H9 (cell line): ENCODE results near the gene SYCN. TPM values are rescaled to one million over a fixed set of nuclear protein-coding genes. Genes with fewer than 3 reads are reported as not detected.
A peak's percentile ranks its signal among the peaks of the same experiment; 100 is the strongest.

Source experiments
- DNase-seq: peaks from one replicate; pipeline ENCODE4 v3.0.0-alpha.2; 2017
- H2AFZ ChIP-seq: one replicate; pipeline ENCODE4 v1.6.1; 2013; ENCODE audit warnings: mild to moderate bottlenecking, low read length, control low read depth, moderate library complexity
- H2AK5ac ChIP-seq: 2 replicates; pipeline ENCODE4 v1.6.1; 2013; ENCODE audit warnings: low read length, control low read depth, mixed read lengths; ENCODE audit not compliant: insufficient read length
- H2BK120ac ChIP-seq: one replicate; pipeline ENCODE4 v1.6.1; 2013; ENCODE audit warnings: low read depth, mild to moderate bottlenecking, low read length, control low read depth, inconsistent platforms; ENCODE audit not compliant: poor library complexity, severe bottlenecking
- H2BK12ac ChIP-seq: 2 replicates; pipeline ENCODE4 v1.6.1; 2013; ENCODE audit warnings: low read length, control low read depth, mixed read lengths, low read depth; ENCODE audit not compliant: insufficient read length
- H2BK15ac ChIP-seq: 2 replicates; pipeline ENCODE4 v1.6.1; 2013; ENCODE audit warnings: low read depth, low read length, control low read depth
- H2BK20ac ChIP-seq: one replicate; pipeline ENCODE4 v1.6.1; 2013; ENCODE audit warnings: low read depth, mild to moderate bottlenecking, low read length, control low read depth, inconsistent platforms; ENCODE audit not compliant: poor library complexity, severe bottlenecking
- H2BK5ac ChIP-seq: 2 replicates; pipeline ENCODE4 v1.6.1; 2013; ENCODE audit warnings: low read length, control low read depth, mixed read lengths; ENCODE audit not compliant: insufficient read length
- H3K14ac ChIP-seq: 2 replicates; pipeline ENCODE4 v1.6.1; 2013; ENCODE audit warnings: low read length, control low read depth; ENCODE audit not compliant: insufficient read depth
- H3K18ac ChIP-seq: 2 replicates; pipeline ENCODE4 v1.6.1; 2013; ENCODE audit warnings: low read depth, mild to moderate bottlenecking, mixed read lengths, low read length, control low read depth; ENCODE audit not compliant: insufficient read length
- H3K23ac ChIP-seq: 2 replicates; pipeline ENCODE4 v1.6.1; 2013; ENCODE audit warnings: low read length, control low read depth, mixed read lengths, low read depth; ENCODE audit not compliant: insufficient read length
- H3K23me2 ChIP-seq: 2 replicates; pipeline ENCODE4 v1.6.1; 2013; ENCODE audit warnings: low read depth, mild to moderate bottlenecking, mixed read lengths, low read length, control low read depth; ENCODE audit not compliant: insufficient read length, poor library complexity, severe bottlenecking
- H3K27ac ChIP-seq: 2 replicates; pipeline ENCODE4 v1.5.1; 2013; ENCODE audit warnings: low read length, control low read depth, mixed read lengths, low read depth; ENCODE audit not compliant: insufficient read length
- H3K27me3 ChIP-seq: 2 replicates; pipeline ENCODE4 v1.6.1; 2013; ENCODE audit warnings: low read length, control low read depth, inconsistent platforms; ENCODE audit not compliant: insufficient read depth
- H3K4ac ChIP-seq: 2 replicates; pipeline ENCODE4 v1.6.1; 2013; ENCODE audit warnings: low read depth, mild to moderate bottlenecking, control low read depth, inconsistent platforms, low read length, moderate library complexity
- H3K4me1 ChIP-seq: 2 replicates; pipeline ENCODE4 v1.6.1; 2013; ENCODE audit warnings: low read length, control low read depth, inconsistent platforms; ENCODE audit not compliant: insufficient read depth
- H3K4me2 ChIP-seq: 2 replicates; pipeline ENCODE4 v1.6.1; 2013; ENCODE audit warnings: low read length, control low read depth, mixed read lengths; ENCODE audit not compliant: insufficient read length, insufficient read depth
- H3K56ac ChIP-seq: 2 replicates; pipeline ENCODE4 v1.6.1; 2013; ENCODE audit warnings: low read depth, mild to moderate bottlenecking, mixed read lengths, low read length, control low read depth; ENCODE audit not compliant: insufficient read length
- H3K79me1 ChIP-seq: 2 replicates; pipeline ENCODE4 v1.6.1; 2013; ENCODE audit warnings: low read depth, mild to moderate bottlenecking, moderate library complexity, low read length, control low read depth, inconsistent platforms; ENCODE audit not compliant: insufficient read depth, poor library complexity, severe bottlenecking
- H3K79me2 ChIP-seq: 2 replicates; pipeline ENCODE4 v1.6.1; 2013; ENCODE audit warnings: low read length, control low read depth, inconsistent platforms; ENCODE audit not compliant: insufficient read depth
- H3K9ac ChIP-seq: 2 replicates; pipeline ENCODE4 v1.6.1; 2013; ENCODE audit warnings: low read length, control low read depth, mixed read lengths; ENCODE audit not compliant: insufficient read length; ENCODE audit errors: extremely low read depth
- H3K9me3 ChIP-seq: one replicate; pipeline ENCODE4 v1.6.1; 2013; ENCODE audit warnings: low read depth, low read length, inconsistent platforms; ENCODE audit not compliant: control insufficient read depth
- H3T11ph ChIP-seq: one replicate; pipeline ENCODE4 v1.6.1; 2013; ENCODE audit warnings: mild to moderate bottlenecking, low read length, control low read depth, inconsistent platforms
- H4K20me1 ChIP-seq: one replicate; pipeline ENCODE4 v1.6.1; 2013; ENCODE audit not compliant: control insufficient read depth, insufficient read length, insufficient read depth
- H4K5ac ChIP-seq: 2 replicates; pipeline ENCODE4 v1.6.1; 2013; ENCODE audit warnings: low read depth, mild to moderate bottlenecking, mixed read lengths, low read length, control low read depth; ENCODE audit not compliant: insufficient read length
- H4K8ac ChIP-seq: replicated peaks from 2 replicates; pipeline ENCODE4 v1.6.1; 2013; ENCODE audit warnings: low read length, control low read depth, mixed read lengths, low read depth; ENCODE audit not compliant: insufficient read length
- H4K91ac ChIP-seq: 2 replicates; pipeline ENCODE4 v1.6.1; 2013; ENCODE audit warnings: low read depth, mild to moderate bottlenecking, moderate library complexity, mixed read lengths, low read length, control low read depth; ENCODE audit not compliant: insufficient read length
- H3K27ac Mint-ChIP-seq, 3 experiments: 2 replicates in 2 of 3; 3 replicates in 1 of 3; pipeline ENCODE4 v1.8.0; 2020 to 2021; ENCODE audit warnings: mixed read lengths in 3 of 3, mild to moderate bottlenecking in 1 of 3, moderate library complexity in 1 of 3
- H3K27me3 Mint-ChIP-seq: 2 replicates; pipeline ENCODE4 v1.8.0; 2021; ENCODE audit warnings: low read depth, mild to moderate bottlenecking, moderate library complexity, mixed read lengths
- H3K36me3 Mint-ChIP-seq, 3 experiments: 2 replicates in 2 of 3; 3 replicates in 1 of 3; pipeline ENCODE4 v1.8.0; 2020 to 2021; ENCODE audit warnings: low read depth in 3 of 3, mixed read lengths in 3 of 3; ENCODE audit not compliant: insufficient read depth in 1 of 3
- H3K4me1 Mint-ChIP-seq, 2 experiments: 2 replicates each; pipeline ENCODE4 v1.8.0; 2020; ENCODE audit warnings: mixed read lengths in 2 of 2
- H3K4me3 Mint-ChIP-seq, 2 experiments: 2 replicates in 1 of 2; 3 replicates in 1 of 2; pipeline ENCODE4 v1.8.0; 2020 to 2021; ENCODE audit warnings: mild to moderate bottlenecking in 2 of 2, mixed read lengths in 2 of 2, moderate library complexity in 1 of 2
- H3K9me3 Mint-ChIP-seq, 2 experiments: 2 replicates in 1 of 2; 3 replicates in 1 of 2; pipeline ENCODE4 v1.8.0; 2020; ENCODE audit warnings: mild to moderate bottlenecking in 2 of 2, mixed read lengths in 2 of 2, moderate library complexity in 1 of 2
- WGBS: extraction: QIAGEN DNeasy Blood & Tissue Kit; methylation state at CpG from one replicate; pipeline ENCODE4 v1.1.7; 2013; ENCODE audit warnings: missing lambda C conversion rate, low lambda C conversion rate, mixed read lengths; ENCODE audit not compliant: insufficient read length; ENCODE audit errors: extremely low coverage; 5-methylcytosine and 5-hydroxymethylcytosine counted together
- total RNA-seq: library from RNA; stranded (reverse); gene quantifications from 2 replicates; pipeline ENCODE4 v1.2.1, GENCODE V29; 2021
- TF ChIP-seq, protein P1 (sequence below): fragments of 200-600 bp; sonication (generic); conservative IDR thresholded peaks from 3 replicates; pipeline ENCODE4 v1.8.0; 2021; ENCODE audit warnings: antibody characterized with exemption, mild to moderate bottlenecking

SYCN gene
- total RNA-seq, 1 experiment from 2014 or later, result not detected

DNA sequence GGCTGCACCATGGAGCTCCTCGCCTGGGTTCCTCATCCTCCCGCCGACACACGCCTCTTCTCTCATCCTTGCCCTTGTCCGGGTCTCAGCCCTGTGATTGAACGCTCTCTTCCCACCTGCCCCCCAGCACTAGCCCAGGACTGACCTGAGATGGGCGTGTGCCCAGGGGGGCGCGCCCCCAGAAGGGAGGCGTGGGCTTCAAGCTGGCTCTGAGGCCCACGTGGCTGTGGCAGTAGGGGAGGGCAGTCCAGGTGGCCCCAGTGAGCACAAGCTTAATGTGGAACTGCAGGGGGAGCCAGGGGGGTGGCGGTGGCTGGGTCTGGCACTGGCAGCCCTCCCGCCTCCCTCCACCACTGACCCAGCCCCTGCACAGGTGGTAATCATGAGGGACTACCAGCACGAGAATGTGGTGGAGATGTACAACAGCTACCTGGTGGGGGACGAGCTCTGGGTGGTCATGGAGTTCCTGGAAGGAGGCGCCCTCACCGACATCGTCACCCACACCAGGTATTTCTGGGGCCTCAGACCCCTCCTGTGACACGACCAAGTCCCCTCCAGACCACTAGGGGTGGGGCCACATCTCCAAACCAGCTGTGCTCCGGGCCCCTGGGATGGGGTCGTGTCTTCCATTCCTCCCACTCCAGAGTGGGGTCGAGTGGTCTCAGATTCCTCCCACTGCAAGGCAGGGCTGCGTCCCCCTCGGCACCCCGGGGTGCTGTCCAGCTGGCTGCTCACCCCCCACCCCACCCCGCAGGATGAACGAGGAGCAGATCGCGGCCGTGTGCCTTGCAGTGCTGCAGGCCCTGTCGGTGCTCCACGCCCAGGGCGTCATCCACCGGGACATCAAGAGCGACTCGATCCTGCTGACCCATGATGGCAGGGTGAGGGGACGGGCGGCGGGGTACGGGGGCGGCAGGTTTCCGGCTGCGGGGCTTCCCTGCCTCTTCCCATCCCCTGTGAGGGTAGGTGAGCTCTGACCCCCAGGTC is 29.2 kb downstream of the SYCN start:
- no peaks in the 10 kb centered on the region for H3K27me3 ChIP-seq
- no CpG with 5 or more reads among the region's 43 CpGs for WGBS
- H4K8ac ChIP-seq, result no peak overlapping the region
- no peak overlapping the region for H3K56ac ChIP-seq
- Mint-ChIP-seq H3K27ac (peak overlapping the region in 1 of 3 experiments; percentile 65; a peak in 2 of 7 replicates), H3K36me3 (peaks cover 2 to 39% (median 31%) of the 10 kb centered on the region in 3 experiments; a peak in 6 of 7 replicates), H3K4me1 (no peaks in the 10 kb centered on the region), H3K4me3 (no peak overlapping the region), H3K9me3 (no peaks in the 10 kb centered on the region), H3K27me3 (no peaks in the 10 kb centered on the region)
- H3K27ac ChIP-seq, result no peak overlapping the region
- no peak overlapping the region for H3K14ac ChIP-seq
- H2BK5ac ChIP-seq, result no peak overlapping the region
- no peak overlapping the region for H2BK120ac ChIP-seq
- no peak overlapping the region for H2BK12ac ChIP-seq
- no peak overlapping the region for H3K23ac ChIP-seq
- no peaks in the 10 kb centered on the region for H3K9me3 ChIP-seq
- no peak overlapping the region for H2AK5ac ChIP-seq
- H2AFZ ChIP-seq, result no peak overlapping the region
- no peaks in the 10 kb centered on the region for H3K23me2 ChIP-seq
- TF ChIP-seq, protein P1, sequence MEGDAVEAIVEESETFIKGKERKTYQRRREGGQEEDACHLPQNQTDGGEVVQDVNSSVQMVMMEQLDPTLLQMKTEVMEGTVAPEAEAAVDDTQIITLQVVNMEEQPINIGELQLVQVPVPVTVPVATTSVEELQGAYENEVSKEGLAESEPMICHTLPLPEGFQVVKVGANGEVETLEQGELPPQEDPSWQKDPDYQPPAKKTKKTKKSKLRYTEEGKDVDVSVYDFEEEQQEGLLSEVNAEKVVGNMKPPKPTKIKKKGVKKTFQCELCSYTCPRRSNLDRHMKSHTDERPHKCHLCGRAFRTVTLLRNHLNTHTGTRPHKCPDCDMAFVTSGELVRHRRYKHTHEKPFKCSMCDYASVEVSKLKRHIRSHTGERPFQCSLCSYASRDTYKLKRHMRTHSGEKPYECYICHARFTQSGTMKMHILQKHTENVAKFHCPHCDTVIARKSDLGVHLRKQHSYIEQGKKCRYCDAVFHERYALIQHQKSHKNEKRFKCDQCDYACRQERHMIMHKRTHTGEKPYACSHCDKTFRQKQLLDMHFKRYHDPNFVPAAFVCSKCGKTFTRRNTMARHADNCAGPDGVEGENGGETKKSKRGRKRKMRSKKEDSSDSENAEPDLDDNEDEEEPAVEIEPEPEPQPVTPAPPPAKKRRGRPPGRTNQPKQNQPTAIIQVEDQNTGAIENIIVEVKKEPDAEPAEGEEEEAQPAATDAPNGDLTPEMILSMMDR, result no peak
- DNase-seq, result no peak
- H3K4me1 ChIP-seq, result no peaks in the 10 kb centered on the region
- H3K9ac ChIP-seq, result no peak overlapping the region
- H2BK20ac ChIP-seq, result no peak overlapping the region
- no peak overlapping the region for H3K18ac ChIP-seq
- no peak overlapping the region for H3T11ph ChIP-seq
- H4K5ac ChIP-seq, result no peak overlapping the region
- no peaks in the 10 kb centered on the region for H3K79me1 ChIP-seq
- no peak overlapping the region for H3K4ac ChIP-seq
- no peak overlapping the region for H2BK15ac ChIP-seq
- no peak overlapping the region for H3K4me2 ChIP-seq
- H3K79me2 ChIP-seq, result no peaks in the 10 kb centered on the region
- H4K20me1 ChIP-seq, result no peaks in the 10 kb centered on the region
- no peak overlapping the region for H4K91ac ChIP-seq
